GM12875 (cell line): ENCODE results near the gene PEX14.

ENCODE experiments used
- H3K4me3 ChIP-seq: one replicate; pipeline ENCODE4 v1.5.1; 2011; ENCODE audit warnings: low read depth, low read length, control low read depth
- CTCF ChIP-seq: IDR thresholded peaks from 2 replicates; pipeline ENCODE4 v1.5.1; 2011; ENCODE audit warnings: low read depth, mild to moderate bottlenecking, control low read depth, inconsistent platforms, low read length, moderate library complexity, borderline replicate concordance; ENCODE audit not compliant: insufficient read depth

The PEX14 gene

GRCh38 chr1:10679496-10680220, 204.9 kb downstream of the PEX14 start:
- H3K4me3 ChIP-seq, result no peak overlapping the region
- TF ChIP-seq CTCF, result no peak
